OCI-LY7 (cell line): Measurements from ENCODE around the gene HEXIM2. TPM values are rescaled to one million over a fixed set of nuclear protein-coding genes. Genes with fewer than 3 reads are reported as not detected.
A peak's percentile ranks its signal among the peaks of the same experiment; 100 is the strongest.
"Not testable (repeated sequence)": the region's sequence is repeated elsewhere in the genome, so short reads cannot be mapped to it uniquely, and the experiment has no call there.

Experiments
- BruUV-seq: library from RNA; stranded (reverse); fragments of 400-500 nt; replicated peaks from 2 replicates; lab custom pipeline; 2021; lab: Mats Ljungman, UMichigan
- CTCF ChIA-PET: fragments of 300-600 bp; sonication (Branson Sonifier 250); formaldehyde crosslinking; loops from one replicate; lab custom pipeline; 2022; ENCODE audit warnings: antibody characterized with exemption; ENCODE audit not compliant: unreplicated experiment; lab: Charles Lee
- POLR2A ChIA-PET: fragments of 300-600 bp; sonication (Branson Sonifier 250); formaldehyde crosslinking; loops from one replicate; lab custom pipeline; 2022; ENCODE audit warnings: antibody characterized with exemption; lab: Charles Lee
- DNase-seq: peaks from one replicate; pipeline ENCODE4 v3.0.0-alpha.2; 2015; ENCODE audit warnings: low spot score
- H2AFZ ChIP-seq: fragments of 200-600 bp; sonication (generic), shearing (Covaris generic); 2 replicates; pipeline ENCODE4 v1.6.1; 2014; ENCODE audit warnings: mild to moderate bottlenecking, antibody characterized with exemption, low read length, moderate library complexity
- H3K27ac ChIP-seq: fragments of 200-600 bp; sonication (generic); 2 replicates; pipeline ENCODE4 v1.5.1; 2014; ENCODE audit warnings: mixed run types, low read depth, mild to moderate bottlenecking, moderate library complexity, low read length, inconsistent platforms; ENCODE audit not compliant: poor library complexity, severe bottlenecking
- H3K36me3 ChIP-seq: fragments of 200-600 bp; sonication (generic); 2 replicates; pipeline ENCODE4 v1.6.1; 2014; ENCODE audit warnings: mild to moderate bottlenecking, antibody characterized with exemption, low read length, moderate library complexity, mixed read lengths; ENCODE audit not compliant: insufficient read depth
- H3K4me1 ChIP-seq: fragments of 200-600 bp; sonication (generic); 2 replicates; pipeline ENCODE4 v1.5.1; 2014; ENCODE audit warnings: mild to moderate bottlenecking, low read length; ENCODE audit not compliant: insufficient read depth, poor library complexity, severe bottlenecking
- H3K4me2 ChIP-seq: fragments of 200-600 bp; sonication (generic); 2 replicates; pipeline ENCODE4 v1.6.1; 2014; ENCODE audit warnings: mild to moderate bottlenecking, low read length
- H3K4me3 ChIP-seq: fragments of 200-600 bp; sonication (generic); 2 replicates; pipeline ENCODE4 v1.5.1; 2014; ENCODE audit warnings: mild to moderate bottlenecking, low read depth, low read length; ENCODE audit not compliant: poor library complexity, severe bottlenecking
- H3K79me2 ChIP-seq: fragments of 200-600 bp; sonication (generic); 2 replicates; pipeline ENCODE4 v1.6.1; 2016; ENCODE audit warnings: low read depth, mild to moderate bottlenecking, low read length, moderate library complexity, mixed read lengths; ENCODE audit not compliant: insufficient read depth
- H3K9me2 ChIP-seq: fragments of 200-600 bp; sonication (generic); 2 replicates; pipeline ENCODE4 v1.6.1; 2016; ENCODE audit warnings: mild to moderate bottlenecking, low read length, mixed read lengths; ENCODE audit not compliant: insufficient read depth
- H3K9me3 ChIP-seq: fragments of 200-600 bp; sonication (generic); 2 replicates; pipeline ENCODE4 v1.6.1; 2014; ENCODE audit warnings: mild to moderate bottlenecking, mixed run types, low read length, mixed read lengths
- H4K20me1 ChIP-seq: fragments of 200-600 bp; sonication (generic); 2 replicates; pipeline ENCODE4 v1.6.1; 2014; ENCODE audit warnings: mild to moderate bottlenecking, antibody characterized with exemption, low read length, moderate library complexity, mixed read lengths; ENCODE audit not compliant: insufficient read depth
- EZH2phosphoT487 ChIP-seq: fragments of 200-600 bp; sonication (generic); IDR thresholded peaks from 2 replicates; pipeline ENCODE4 v1.6.1; 2018; ENCODE audit warnings: low read depth, borderline replicate concordance, mild to moderate bottlenecking, mixed run types, antibody characterized with exemption, low read length, moderate library complexity, mixed read lengths
- intact Hi-C: fragments of 100-400 bp; cut with micrococcal nuclease; formaldehyde crosslinking; loops from one replicate; pipeline ENCODE4 v1.10.0; 2022; ENCODE audit not compliant: unreplicated experiment
- total RNA-seq, 2 experiments: library from RNA; depleted of rRNA in 1 of 2; stranded (reverse); fragments of >200 nt in 1 of 2; shearing (Covaris generic) in 1 of 2; gene quantifications; 2 replicates each; pipeline ENCODE4 v1.2.3, GENCODE V29; 2014 to 2022
- TF ChIP-seq, protein P1 (sequence below): fragments of 200-600 bp; sonication (generic); conservative IDR thresholded peaks from 2 replicates; pipeline ENCODE4 v1.5.1; 2014; ENCODE audit warnings: mild to moderate bottlenecking, antibody characterized with exemption, low read length, moderate library complexity, mixed read lengths

Gene HEXIM2
- total RNA-seq, 2 experiments from 2014 or later: 8.6 to 11.1 TPM

DNA sequence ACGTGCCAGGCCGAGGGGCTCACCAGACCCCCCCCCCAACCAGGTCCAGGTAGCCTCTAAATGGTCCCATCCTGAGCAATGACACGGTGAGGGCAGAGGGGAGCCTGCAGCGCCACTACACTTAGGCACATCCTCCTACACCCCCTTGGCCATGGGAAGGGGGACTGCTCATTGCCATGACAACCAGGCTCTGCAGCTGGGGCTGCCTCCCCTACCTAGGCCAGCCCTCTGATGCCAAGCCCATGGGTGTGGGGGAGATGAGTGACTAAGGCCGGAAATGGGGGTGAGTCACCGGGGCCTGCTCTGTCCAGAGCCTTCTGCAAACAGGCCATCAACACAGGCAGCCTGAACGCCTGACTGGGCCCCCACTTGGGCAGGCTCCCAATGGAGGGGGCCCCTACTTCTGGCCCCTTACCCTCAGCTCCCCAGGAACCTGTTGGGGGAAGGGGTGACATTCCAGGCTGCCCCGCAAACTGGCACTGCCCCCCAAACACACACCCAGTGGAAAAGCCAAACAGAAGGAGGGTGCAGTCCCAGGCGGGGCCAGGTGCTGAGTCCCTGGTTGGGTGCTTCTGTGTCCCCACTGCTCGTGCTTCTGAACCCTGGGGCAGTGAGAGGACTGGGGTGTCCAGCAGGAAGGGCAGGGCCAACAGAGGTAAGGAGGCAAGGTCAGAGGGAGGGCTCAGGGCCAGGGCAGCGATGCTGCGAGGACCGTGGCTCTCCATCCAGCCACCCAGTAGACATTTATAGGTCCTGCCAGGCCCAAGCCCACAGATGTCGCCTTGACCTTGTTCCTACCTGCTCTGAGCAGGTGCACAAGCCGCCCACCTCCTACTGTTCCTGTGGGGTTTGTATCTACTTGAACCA is 37.5 kb upstream of the HEXIM2 start:
- Histone ChIP-seq H3K4me3 (no peak overlapping the region), H3K36me3 (no peaks in the 10 kb centered on the region), H2AFZ (no peak overlapping the region), H3K4me2 (no peak overlapping the region), H3K9me2 (no peaks in the 10 kb centered on the region), H3K4me1 (no peaks in the 10 kb centered on the region), H3K79me2 (no peaks in the 10 kb centered on the region), H4K20me1 (no peaks in the 10 kb centered on the region), H3K9me3 (no peaks in the 10 kb centered on the region), H3K27ac (no peak overlapping the region)
- intact Hi-C loops: no loop called here
- BruUV-seq: no TSS peak
- ChIA-PET POLR2A (no interaction called here), CTCF (interaction anchor here (0.7 kb wide), 1 partner anchor 243 kb away, joined by 3 read pairs; no protein-coding TSS in a partner anchor)
- DNase-seq: peak; percentile 17
- no peak for TF ChIP-seq EZH2phosphoT487
- TF ChIP-seq, protein P1, sequence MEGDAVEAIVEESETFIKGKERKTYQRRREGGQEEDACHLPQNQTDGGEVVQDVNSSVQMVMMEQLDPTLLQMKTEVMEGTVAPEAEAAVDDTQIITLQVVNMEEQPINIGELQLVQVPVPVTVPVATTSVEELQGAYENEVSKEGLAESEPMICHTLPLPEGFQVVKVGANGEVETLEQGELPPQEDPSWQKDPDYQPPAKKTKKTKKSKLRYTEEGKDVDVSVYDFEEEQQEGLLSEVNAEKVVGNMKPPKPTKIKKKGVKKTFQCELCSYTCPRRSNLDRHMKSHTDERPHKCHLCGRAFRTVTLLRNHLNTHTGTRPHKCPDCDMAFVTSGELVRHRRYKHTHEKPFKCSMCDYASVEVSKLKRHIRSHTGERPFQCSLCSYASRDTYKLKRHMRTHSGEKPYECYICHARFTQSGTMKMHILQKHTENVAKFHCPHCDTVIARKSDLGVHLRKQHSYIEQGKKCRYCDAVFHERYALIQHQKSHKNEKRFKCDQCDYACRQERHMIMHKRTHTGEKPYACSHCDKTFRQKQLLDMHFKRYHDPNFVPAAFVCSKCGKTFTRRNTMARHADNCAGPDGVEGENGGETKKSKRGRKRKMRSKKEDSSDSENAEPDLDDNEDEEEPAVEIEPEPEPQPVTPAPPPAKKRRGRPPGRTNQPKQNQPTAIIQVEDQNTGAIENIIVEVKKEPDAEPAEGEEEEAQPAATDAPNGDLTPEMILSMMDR: no peak

DNA sequence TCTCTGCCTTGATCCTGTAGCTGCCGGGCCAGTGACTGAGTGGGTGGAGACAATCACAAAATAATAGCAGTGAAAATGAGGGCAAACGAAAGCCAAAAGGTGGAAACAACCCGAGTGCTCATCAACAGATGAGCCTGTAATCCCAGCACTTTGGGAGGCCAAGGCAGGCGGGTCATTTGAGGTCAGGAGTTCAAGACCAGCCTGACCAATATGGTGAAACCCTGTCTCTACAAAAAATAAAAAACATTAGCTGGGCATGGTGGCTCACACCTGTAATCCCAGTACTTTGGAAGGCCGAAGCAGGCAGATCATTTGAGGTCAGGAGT is 36.9 kb upstream of the HEXIM2 start:
- intact Hi-C loops, POLR2A ChIA-PET, H3K4me1 ChIP-seq, BruUV-seq, H3K27ac ChIP-seq, H3K9me2 ChIP-seq, H3K79me2 ChIP-seq, H3K4me3 ChIP-seq, H2AFZ ChIP-seq, H3K4me2 ChIP-seq, H3K36me3 ChIP-seq, H3K9me3 ChIP-seq, CTCF ChIA-PET, DNase-seq, H4K20me1 ChIP-seq: not testable (repeated sequence)

DNA sequence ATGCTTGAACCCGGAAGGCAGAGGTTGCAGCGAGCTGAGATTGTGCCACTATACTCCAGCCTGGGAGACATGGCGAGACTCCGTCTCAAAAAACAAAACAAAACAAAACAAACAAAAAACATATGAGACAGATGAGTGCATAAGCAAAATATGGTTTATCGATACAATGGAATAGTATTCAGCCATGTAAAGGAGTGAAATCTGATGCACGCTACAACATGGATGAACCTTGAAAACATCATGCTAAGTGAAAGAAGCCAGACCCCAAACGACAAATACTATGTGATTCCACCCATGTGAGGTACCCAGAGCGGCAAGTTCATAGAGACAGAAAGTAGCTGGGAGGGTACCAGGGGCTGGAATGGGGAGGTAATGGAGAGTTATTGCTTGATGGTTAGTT is 36.2 kb upstream of the HEXIM2 start:
- DNase-seq: no peak
- no peak overlapping the region for H3K4me2 ChIP-seq
- H3K79me2 ChIP-seq: no peaks in the 10 kb centered on the region
- no peaks in the 10 kb centered on the region for H4K20me1 ChIP-seq
- no TSS peak for BruUV-seq
- no peak overlapping the region for H3K4me3 ChIP-seq
- no peaks in the 10 kb centered on the region for H3K9me3 ChIP-seq
- H3K27ac ChIP-seq: no peak overlapping the region
- H3K36me3 ChIP-seq: no peaks in the 10 kb centered on the region
- intact Hi-C loops: no loop called here
- POLR2A ChIA-PET: interaction anchor here (0.6 kb wide), 1 partner anchor 51 kb away, joined by 3 read pairs; no protein-coding TSS in a partner anchor
- no peaks in the 10 kb centered on the region for H3K4me1 ChIP-seq
- no peak overlapping the region for H2AFZ ChIP-seq
- no peak for TF ChIP-seq EZH2phosphoT487
- TF ChIP-seq, protein P1: no peak
- CTCF ChIA-PET: no interaction called here
- H3K9me2 ChIP-seq: no peaks in the 10 kb centered on the region
